Measurements from ENCODE around the gene CD83. TPM values are rescaled to one million over a fixed set of nuclear protein-coding genes. Genes with fewer than 3 reads are reported as not detected.

CD83 gene
- total and polyA plus RNA-seq, 4 donors: 14.5 to 31.1 (median 25.1) TPM

DNA sequence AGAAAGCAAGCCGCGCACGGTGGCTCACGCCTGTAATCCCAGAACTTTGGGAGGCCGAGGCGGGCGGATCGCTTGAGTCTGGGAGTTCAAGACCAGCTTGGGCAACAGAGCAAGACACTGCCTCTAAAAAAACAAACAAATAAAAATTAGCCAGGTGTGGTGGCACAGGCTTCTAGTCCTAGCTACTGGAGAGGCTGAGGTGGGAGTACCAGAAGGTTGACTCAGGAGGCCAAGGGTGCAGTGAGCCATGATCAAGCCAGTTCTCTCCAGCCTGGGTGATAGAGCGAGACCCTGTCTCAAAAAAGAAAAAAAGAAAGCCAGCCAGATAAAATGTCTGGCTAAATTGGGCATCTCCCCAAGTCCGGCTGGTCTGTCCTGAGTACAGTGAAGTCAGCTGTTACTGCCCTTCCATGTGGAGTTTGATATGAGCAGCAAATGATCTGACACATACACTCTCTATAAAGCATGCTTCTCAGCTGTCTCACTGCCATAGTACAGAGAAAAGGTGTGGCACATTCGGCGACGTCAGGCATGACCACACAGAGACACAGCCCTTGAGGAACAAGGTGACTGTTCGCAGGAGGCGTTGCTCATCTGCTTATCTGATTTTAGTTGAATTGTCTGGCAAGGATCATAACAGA lies 13.0 kb downstream of the CD83 start:
- DNase-seq (peak in 1 of 3 donors; percentile 39), ATAC-seq (ENCODE audit: insufficient read depth, low FRiP score) (no peak)
- Histone ChIP-seq H3K4me1 (ENCODE audit: control insufficient read depth in 5 of 5, insufficient read depth in 5 of 5, low read length in 5 of 5) (peaks cover 0 to 44% (median 5%) of the 10 kb centered on the region in 5 donors), H3K9ac (ENCODE audit: insufficient read depth in 1 of 2, low read length in 2 of 2) (no peak overlapping the region), H3K27ac (ENCODE audit: low read depth in 1 of 2, low read length in 1 of 2) (no peak overlapping the region), H3K36me3 (ENCODE audit: control insufficient read depth in 4 of 4, insufficient read depth in 4 of 4, low read length in 4 of 4) (peaks cover 0 to 27% (median 4%) of the 10 kb centered on the region in 4 donors), H3K4me3 (no peak overlapping the region), H3K9me3 (ENCODE audit: control insufficient read depth in 4 of 4, insufficient read depth in 3 of 4, low read length in 3 of 4) (peaks cover 0 to 5% (median 0%) of the 10 kb centered on the region in 4 donors), H3K27me3 (ENCODE audit: control insufficient read depth in 3 of 3, insufficient read depth in 3 of 3, low read length in 2 of 3) (no peaks in the 10 kb centered on the region)
- WGBS, 2 donors: 94 to 95% methylated on average over 15 of the region's 15 CpGs
- TF ChIP-seq, protein P1, sequence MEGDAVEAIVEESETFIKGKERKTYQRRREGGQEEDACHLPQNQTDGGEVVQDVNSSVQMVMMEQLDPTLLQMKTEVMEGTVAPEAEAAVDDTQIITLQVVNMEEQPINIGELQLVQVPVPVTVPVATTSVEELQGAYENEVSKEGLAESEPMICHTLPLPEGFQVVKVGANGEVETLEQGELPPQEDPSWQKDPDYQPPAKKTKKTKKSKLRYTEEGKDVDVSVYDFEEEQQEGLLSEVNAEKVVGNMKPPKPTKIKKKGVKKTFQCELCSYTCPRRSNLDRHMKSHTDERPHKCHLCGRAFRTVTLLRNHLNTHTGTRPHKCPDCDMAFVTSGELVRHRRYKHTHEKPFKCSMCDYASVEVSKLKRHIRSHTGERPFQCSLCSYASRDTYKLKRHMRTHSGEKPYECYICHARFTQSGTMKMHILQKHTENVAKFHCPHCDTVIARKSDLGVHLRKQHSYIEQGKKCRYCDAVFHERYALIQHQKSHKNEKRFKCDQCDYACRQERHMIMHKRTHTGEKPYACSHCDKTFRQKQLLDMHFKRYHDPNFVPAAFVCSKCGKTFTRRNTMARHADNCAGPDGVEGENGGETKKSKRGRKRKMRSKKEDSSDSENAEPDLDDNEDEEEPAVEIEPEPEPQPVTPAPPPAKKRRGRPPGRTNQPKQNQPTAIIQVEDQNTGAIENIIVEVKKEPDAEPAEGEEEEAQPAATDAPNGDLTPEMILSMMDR (IDR thresholded peaks at IDR 0.05; ENCODE audit: control extremely low read depth, extremely low read depth): no peak

DNA sequence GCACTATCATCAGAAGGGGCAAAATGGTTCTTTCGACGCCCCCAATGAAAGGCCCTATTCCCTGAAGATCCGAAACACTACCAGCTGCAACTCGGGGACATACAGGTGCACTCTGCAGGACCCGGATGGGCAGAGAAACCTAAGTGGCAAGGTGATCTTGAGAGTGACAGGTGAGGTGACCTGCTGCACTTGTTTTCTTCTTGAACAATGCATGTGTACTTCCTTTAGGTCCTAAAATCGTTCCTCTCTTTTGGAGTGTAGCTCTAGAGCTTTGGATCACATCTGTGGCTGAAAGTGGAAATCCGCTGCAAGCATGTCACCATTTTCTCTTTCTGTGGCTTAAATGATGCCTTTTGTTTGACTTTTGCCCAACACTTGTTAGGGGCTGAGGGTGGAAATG lies 14.0 kb downstream of the CD83 start:
- Histone ChIP-seq H3K4me3 (no peak overlapping the region), H3K9me3 (ENCODE audit: control insufficient read depth in 4 of 4, insufficient read depth in 3 of 4, low read length in 3 of 4) (peaks cover 0 to 5% (median 0%) of the 10 kb centered on the region in 4 donors), H3K27me3 (ENCODE audit: control insufficient read depth in 3 of 3, insufficient read depth in 3 of 3, low read length in 2 of 3) (no peaks in the 10 kb centered on the region), H3K27ac (ENCODE audit: low read depth in 1 of 2, low read length in 1 of 2) (no peak overlapping the region), H3K36me3 (ENCODE audit: control insufficient read depth in 4 of 4, insufficient read depth in 4 of 4, low read length in 4 of 4) (peaks cover 0 to 29% (median 6%) of the 10 kb centered on the region in 4 donors), H3K9ac (ENCODE audit: insufficient read depth in 1 of 2, low read length in 2 of 2) (no peak overlapping the region), H3K4me1 (ENCODE audit: control insufficient read depth in 5 of 5, insufficient read depth in 5 of 5, low read length in 5 of 5) (peaks cover 0 to 37% (median 5%) of the 10 kb centered on the region in 5 donors)
- no peak for DNase-seq
- TF ChIP-seq, protein P1 (IDR thresholded peaks at IDR 0.05; ENCODE audit: control extremely low read depth, extremely low read depth): no peak
- ATAC-seq (ENCODE audit: insufficient read depth, low FRiP score): no peak
- 94 to 98% methylated on average over 7 of the region's 7 CpGs for WGBS, 2 donors

DNA sequence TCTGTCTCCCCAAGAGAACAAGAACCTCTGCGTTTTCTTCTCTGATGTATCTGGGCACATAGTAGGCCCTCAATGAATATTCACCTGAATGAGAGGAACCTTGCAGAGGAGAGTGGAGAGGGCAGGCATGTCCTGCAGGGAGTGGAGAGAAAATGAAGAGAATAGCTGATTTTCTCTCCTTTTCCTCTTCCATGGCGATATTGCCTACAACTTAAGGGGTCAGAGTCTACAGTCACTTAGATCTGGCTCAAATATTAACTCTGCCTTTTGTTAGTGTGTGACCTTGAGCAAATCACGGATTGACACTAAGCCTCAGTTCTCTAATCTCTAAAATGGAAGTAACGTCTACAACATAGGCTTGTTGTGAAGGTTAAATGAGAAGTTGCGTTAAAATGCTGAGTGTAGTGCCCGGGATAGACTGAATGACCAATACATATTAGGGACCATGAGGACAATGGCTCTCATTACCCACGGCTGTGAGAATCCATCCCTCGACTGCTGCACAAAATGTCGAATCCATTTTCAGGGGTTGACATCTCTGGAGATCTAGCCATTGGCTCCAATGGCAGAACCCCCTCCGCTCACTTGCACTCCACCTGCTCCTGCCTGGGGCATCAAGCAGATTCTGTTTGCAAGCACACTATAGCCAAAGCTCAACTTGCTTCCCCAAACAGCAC lies 14.8 kb downstream of the CD83 start:
- H3K9me3 ChIP-seq (ENCODE audit: control insufficient read depth in 4 of 4, insufficient read depth in 3 of 4, low read length in 3 of 4): peaks cover 0 to 5% (median 0%) of the 10 kb centered on the region in 4 donors
- H3K27ac ChIP-seq (ENCODE audit: low read depth in 1 of 2, low read length in 1 of 2): no peak overlapping the region
- ATAC-seq (ENCODE audit: insufficient read depth, low FRiP score) (no peak), DNase-seq (no peak)
- peaks cover 0 to 29% (median 6%) of the 10 kb centered on the region in 4 donors for H3K36me3 ChIP-seq (ENCODE audit: control insufficient read depth in 4 of 4, insufficient read depth in 4 of 4, low read length in 4 of 4)
- no peaks in the 10 kb centered on the region for H3K27me3 ChIP-seq (ENCODE audit: control insufficient read depth in 3 of 3, insufficient read depth in 3 of 3, low read length in 2 of 3)
- peaks cover 0 to 37% (median 5%) of the 10 kb centered on the region in 5 donors for H3K4me1 ChIP-seq (ENCODE audit: control insufficient read depth in 5 of 5, insufficient read depth in 5 of 5, low read length in 5 of 5)
- no peak overlapping the region for H3K9ac ChIP-seq (ENCODE audit: insufficient read depth in 1 of 2, low read length in 2 of 2)
- H3K4me3 ChIP-seq: no peak overlapping the region
- 95 to 96% methylated on average over 10 of the region's 10 CpGs for WGBS, 2 donors
- TF ChIP-seq, protein P1 (IDR thresholded peaks at IDR 0.05; ENCODE audit: control extremely low read depth, extremely low read depth): no peak

Data from lung (tissue), 12 donors.